ENCODE results near the gene ASGR1.
A peak's percentile ranks its signal among the peaks of the same experiment; 100 is the strongest.

Gene ASGR1

DNA sequence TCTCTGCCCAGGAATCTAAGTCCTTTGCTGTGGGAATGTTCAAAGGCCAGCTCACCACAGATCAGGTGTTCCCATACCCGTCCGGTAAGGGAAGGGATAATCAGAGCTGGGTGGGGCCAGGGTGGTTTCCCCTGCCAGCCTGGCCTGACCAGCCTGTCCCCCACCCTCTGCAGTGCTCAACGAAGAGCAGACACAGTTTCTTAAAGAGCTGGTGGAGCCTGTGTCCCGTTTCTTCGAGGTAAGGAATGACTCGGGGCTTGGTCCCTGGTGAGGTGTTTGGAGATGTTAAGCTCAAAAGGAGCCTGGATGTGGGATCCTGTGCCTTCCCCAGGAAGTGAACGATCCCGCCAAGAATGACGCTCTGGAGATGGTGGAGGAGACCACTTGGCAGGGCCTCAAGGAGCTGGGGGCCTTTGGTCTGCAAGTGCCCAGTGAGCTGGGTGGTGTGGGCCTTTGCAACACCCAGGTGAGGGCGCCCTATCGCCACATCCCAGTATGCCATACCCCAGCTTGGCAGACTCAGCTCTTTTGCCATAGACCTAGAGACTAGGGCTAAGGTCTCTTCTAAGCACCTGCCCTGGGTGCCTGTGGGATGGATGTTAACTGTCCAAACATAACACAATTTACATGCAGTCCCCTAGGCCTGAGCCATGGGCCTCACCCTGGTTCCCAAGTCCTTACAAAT is 41.6 kb upstream of the ASGR1 start (continued):
- TF ChIP-seq, protein P1, sequence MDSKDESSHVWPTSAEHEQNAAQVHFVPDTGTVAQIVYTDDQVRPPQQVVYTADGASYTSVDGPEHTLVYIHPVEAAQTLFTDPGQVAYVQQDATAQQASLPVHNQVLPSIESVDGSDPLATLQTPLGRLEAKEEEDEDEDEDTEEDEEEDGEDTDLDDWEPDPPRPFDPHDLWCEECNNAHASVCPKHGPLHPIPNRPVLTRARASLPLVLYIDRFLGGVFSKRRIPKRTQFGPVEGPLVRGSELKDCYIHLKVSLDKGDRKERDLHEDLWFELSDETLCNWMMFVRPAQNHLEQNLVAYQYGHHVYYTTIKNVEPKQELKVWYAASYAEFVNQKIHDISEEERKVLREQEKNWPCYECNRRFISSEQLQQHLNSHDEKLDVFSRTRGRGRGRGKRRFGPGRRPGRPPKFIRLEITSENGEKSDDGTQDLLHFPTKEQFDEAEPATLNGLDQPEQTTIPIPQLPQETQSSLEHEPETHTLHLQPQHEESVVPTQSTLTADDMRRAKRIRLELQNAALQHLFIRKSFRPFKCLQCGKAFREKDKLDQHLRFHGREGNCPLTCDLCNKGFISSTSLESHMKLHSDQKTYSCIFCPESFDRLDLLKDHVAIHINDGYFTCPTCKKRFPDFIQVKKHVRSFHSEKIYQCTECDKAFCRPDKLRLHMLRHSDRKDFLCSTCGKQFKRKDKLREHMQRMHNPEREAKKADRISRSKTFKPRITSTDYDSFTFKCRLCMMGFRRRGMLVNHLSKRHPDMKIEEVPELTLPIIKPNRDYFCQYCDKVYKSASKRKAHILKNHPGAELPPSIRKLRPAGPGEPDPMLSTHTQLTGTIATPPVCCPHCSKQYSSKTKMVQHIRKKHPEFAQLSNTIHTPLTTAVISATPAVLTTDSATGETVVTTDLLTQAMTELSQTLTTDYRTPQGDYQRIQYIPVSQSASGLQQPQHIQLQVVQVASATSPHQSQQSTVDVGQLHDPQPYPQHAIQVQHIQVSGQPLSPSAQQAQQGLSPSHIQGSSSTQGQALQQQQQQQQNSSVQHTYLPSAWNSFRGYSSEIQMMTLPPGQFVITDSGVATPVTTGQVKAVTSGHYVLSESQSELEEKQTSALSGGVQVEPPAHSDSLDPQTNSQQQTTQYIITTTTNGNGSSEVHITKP (tag by site-specific recombination; IDR thresholded peaks at IDR 0.05) = peak; percentile 89
- TF ChIP-seq, protein P2, sequence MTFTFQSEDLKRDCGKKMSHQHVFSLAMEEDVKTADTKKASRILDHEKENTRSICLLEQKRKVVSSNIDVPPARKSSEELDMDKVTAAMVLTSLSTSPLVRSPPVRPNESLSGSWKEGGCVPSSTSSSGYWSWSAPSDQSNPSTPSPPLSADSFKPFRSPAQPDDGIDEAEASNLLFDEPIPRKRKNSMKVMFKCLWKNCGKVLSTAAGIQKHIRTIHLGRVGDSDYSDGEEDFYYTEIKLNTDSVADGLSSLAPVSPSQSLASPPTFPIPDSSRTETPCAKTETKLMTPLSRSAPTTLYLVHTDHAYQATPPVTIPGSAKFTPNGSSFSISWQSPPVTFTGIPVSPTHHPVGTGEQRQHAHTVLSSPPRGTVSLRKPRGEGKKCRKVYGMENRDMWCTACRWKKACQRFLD (tag by site-specific recombination; IDR thresholded peaks at IDR 0.05) = no peak
- no peak for TF ChIP-seq ZSCAN30 (tag by site-specific recombination; IDR thresholded peaks at IDR 0.05)
- no peak for TF ChIP-seq ZNF16 (tag by site-specific recombination; IDR thresholded peaks at IDR 0.05; ENCODE audit: low read depth)
- TF ChIP-seq, protein P3, sequence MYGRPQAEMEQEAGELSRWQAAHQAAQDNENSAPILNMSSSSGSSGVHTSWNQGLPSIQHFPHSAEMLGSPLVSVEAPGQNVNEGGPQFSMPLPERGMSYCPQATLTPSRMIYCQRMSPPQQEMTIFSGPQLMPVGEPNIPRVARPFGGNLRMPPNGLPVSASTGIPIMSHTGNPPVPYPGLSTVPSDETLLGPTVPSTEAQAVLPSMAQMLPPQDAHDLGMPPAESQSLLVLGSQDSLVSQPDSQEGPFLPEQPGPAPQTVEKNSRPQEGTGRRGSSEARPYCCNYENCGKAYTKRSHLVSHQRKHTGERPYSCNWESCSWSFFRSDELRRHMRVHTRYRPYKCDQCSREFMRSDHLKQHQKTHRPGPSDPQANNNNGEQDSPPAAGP (tag by site-specific recombination; IDR thresholded peaks at IDR 0.05) = 0 out of 2 replicates have a peak, but pooled peaks have one; percentile 24
- no peak for TF ChIP-seq ZNF658 (tag by site-specific recombination; IDR thresholded peaks at IDR 0.05)
- TF ChIP-seq ZBTB49 (tag by site-specific recombination; IDR thresholded peaks at IDR 0.05; ENCODE audit: low read depth) = no peak
- TF ChIP-seq ZNF501 (tag by site-specific recombination; IDR thresholded peaks at IDR 0.05) = 0 out of 2 replicates have a peak, but pooled peaks have one; percentile 13
- TF ChIP-seq ZNF776 (tag by site-specific recombination; IDR thresholded peaks at IDR 0.05; ENCODE audit: borderline replicate concordance) = no peak
- TF ChIP-seq ZNF654 (tag by site-specific recombination; IDR thresholded peaks at IDR 0.05; ENCODE audit: low read depth) = peak; percentile 69
- TF ChIP-seq, protein P4, sequence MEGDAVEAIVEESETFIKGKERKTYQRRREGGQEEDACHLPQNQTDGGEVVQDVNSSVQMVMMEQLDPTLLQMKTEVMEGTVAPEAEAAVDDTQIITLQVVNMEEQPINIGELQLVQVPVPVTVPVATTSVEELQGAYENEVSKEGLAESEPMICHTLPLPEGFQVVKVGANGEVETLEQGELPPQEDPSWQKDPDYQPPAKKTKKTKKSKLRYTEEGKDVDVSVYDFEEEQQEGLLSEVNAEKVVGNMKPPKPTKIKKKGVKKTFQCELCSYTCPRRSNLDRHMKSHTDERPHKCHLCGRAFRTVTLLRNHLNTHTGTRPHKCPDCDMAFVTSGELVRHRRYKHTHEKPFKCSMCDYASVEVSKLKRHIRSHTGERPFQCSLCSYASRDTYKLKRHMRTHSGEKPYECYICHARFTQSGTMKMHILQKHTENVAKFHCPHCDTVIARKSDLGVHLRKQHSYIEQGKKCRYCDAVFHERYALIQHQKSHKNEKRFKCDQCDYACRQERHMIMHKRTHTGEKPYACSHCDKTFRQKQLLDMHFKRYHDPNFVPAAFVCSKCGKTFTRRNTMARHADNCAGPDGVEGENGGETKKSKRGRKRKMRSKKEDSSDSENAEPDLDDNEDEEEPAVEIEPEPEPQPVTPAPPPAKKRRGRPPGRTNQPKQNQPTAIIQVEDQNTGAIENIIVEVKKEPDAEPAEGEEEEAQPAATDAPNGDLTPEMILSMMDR (tag by site-specific recombination; IDR thresholded peaks at IDR 0.05) = peak; percentile 69
- TF ChIP-seq ZNF211 (tag by site-specific recombination; IDR thresholded peaks at IDR 0.05; ENCODE audit: low read depth) = no peak
- no peak for TF ChIP-seq ZNF350 (tag by site-specific recombination; IDR thresholded peaks at IDR 0.05)
- peak; percentile 70 for TF ChIP-seq ZNF600 (tag by site-specific recombination; IDR thresholded peaks at IDR 0.05)
- TF ChIP-seq ZNF560 (tag by site-specific recombination; IDR thresholded peaks at IDR 0.05; ENCODE audit: borderline replicate concordance) = no peak
- TF ChIP-seq ZNF37A (tag by site-specific recombination; IDR thresholded peaks at IDR 0.05) = no peak
- no peak for TF ChIP-seq ZNF266 (tag by site-specific recombination; IDR thresholded peaks at IDR 0.05; ENCODE audit: low read depth)
- no peak for TF ChIP-seq ZNF2 (tag by site-specific recombination; IDR thresholded peaks at IDR 0.05)
- no peak for TF ChIP-seq ZNF670 (tag by site-specific recombination; IDR thresholded peaks at IDR 0.05; ENCODE audit: low read depth)
- TF ChIP-seq, protein P5, sequence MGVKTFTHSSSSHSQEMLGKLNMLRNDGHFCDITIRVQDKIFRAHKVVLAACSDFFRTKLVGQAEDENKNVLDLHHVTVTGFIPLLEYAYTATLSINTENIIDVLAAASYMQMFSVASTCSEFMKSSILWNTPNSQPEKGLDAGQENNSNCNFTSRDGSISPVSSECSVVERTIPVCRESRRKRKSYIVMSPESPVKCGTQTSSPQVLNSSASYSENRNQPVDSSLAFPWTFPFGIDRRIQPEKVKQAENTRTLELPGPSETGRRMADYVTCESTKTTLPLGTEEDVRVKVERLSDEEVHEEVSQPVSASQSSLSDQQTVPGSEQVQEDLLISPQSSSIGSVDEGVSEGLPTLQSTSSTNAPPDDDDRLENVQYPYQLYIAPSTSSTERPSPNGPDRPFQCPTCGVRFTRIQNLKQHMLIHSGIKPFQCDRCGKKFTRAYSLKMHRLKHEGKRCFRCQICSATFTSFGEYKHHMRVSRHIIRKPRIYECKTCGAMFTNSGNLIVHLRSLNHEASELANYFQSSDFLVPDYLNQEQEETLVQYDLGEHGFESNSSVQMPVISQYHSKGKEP (tag by site-specific recombination; IDR thresholded peaks at IDR 0.05) = 0 out of 2 replicates have a peak, but pooled peaks have one; percentile 16
- no peak for TF ChIP-seq ZEB2 (tag by site-specific recombination; IDR thresholded peaks at IDR 0.05)

All from HEK293 (cell line).